ENCODE results near the gene DACH1. TPM values are rescaled to one million over a fixed set of nuclear protein-coding genes. Genes with fewer than 3 reads are reported as not detected.
"Not testable (repeated sequence)": the region's sequence is repeated elsewhere in the genome, so short reads cannot be mapped to it uniquely, and the experiment has no call there.

Gene DACH1
- total RNA-seq: under 1 TPM; 0.14 to 0.17 TPM

DNA sequence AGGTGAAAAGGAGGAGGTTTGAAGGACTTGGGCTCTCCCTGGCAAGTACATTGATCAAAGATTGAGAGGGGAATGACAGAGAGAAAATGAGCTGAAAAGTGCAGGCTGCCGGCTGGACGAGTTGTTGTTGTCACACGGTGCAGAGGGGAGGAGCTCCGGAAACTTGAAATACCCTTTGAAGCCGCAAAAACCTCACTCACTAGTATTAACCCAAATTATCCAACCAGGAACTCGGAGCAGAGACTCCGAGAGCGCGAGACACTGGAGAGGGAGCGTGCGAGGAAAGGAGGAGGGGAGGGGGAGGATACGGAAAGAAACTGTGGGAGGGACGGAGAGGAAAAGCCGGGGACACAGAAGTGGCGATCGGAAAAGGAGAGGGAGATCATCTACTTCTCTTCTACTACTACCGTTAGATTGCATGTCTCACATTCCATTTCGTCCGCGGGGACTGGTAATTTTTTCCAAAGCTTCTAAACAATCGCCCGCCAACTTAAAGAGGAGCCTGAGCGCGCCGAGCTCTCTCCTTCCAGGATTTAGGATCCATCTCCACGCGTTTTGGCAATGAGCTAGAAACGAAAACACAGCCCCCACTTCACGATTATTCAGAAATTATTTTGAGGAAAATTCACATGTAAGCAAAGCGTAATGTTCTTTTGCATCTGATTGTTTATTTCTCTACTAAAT is at the start of gene DACH1:
Gene DACH1, minus strand, starts transcription at position 74 of the 684 bp plus-strand sequence.
- H3K27ac Mint-ChIP-seq: no peak within 1 kb of the TSS
- H3K27me3 Mint-ChIP-seq (ENCODE audit: low read depth): peaks cover 79% of the 10 kb centered on the region
- H3K4me1 Mint-ChIP-seq (ENCODE audit: low read depth): peaks cover 22% of the 10 kb centered on the region
- peaks cover 3 to 4% of the 10 kb centered on the region in 2 donors for H3K36me3 Mint-ChIP-seq (ENCODE audit: insufficient read depth in 2 of 2)
- peak within 1 kb of the TSS; percentile 77 to 90 for H3K4me3 Mint-ChIP-seq
- peak; percentile 1 to 13 for DNase-seq
- peak; percentile 42 to 46 for ATAC-seq (replicated peaks in 1 of 2)
- H3K9me3 Mint-ChIP-seq: no peaks in the 10 kb centered on the region

DNA sequence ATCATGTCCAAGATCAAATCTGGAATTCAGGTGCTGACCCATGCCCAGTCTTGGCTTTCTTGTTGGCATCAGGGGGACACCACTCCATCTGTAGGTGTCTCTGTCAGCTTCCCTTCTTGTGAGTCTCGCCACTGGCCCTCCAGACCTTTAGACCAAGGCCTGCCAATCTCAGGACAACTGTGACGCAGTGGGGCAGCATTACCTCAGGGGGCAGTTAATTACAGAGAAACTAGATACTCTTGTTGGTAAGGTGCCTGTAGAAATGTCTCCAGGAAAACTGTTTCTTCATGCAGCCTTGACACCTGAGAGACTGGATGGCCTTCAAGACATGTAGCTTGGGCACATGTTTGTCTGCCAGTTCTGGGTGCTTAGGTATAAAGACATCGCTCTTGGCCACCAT is 46.7 kb upstream of the DACH1 start:
- DNase-seq (no peak), ATAC-seq (replicated peaks in 1 of 2) (no peak)
- H3K9me3 Mint-ChIP-seq: no peaks in the 10 kb centered on the region
- no peaks in the 10 kb centered on the region for H3K36me3 Mint-ChIP-seq (ENCODE audit: insufficient read depth in 2 of 2)
- H3K27me3 Mint-ChIP-seq (ENCODE audit: low read depth): no peaks in the 10 kb centered on the region
- no peak overlapping the region for H3K4me3 Mint-ChIP-seq
- H3K27ac Mint-ChIP-seq: no peak overlapping the region
- no peaks in the 10 kb centered on the region for H3K4me1 Mint-ChIP-seq (ENCODE audit: low read depth)

DNA sequence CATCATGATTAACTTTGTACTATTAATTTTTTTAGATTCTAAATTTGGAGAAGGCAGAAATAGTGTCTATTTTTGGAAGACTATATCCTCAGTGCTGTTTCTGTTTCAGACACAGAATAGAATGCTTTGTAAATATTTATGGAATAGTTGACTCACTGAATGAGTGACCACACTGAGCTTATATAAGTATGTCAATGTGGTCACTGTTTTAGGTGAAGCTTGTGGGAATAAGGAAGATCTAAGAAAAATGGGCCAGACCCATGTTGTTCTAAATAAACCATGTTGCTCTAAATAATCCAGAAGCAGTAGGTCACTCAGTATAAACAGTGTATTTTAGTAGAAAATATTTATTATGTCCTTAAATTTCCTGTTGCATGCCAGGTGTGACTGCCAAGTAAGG is 45.5 kb upstream of the DACH1 start:
- no peak for DNase-seq
- Mint-ChIP-seq H3K27me3 (ENCODE audit: low read depth) (no peaks in the 10 kb centered on the region), H3K9me3 (no peaks in the 10 kb centered on the region), H3K36me3 (ENCODE audit: insufficient read depth in 2 of 2) (no peaks in the 10 kb centered on the region), H3K4me3 (no peak overlapping the region), H3K27ac (no peak overlapping the region), H3K4me1 (ENCODE audit: low read depth) (no peaks in the 10 kb centered on the region)
- no peak for ATAC-seq (replicated peaks in 1 of 2)

DNA sequence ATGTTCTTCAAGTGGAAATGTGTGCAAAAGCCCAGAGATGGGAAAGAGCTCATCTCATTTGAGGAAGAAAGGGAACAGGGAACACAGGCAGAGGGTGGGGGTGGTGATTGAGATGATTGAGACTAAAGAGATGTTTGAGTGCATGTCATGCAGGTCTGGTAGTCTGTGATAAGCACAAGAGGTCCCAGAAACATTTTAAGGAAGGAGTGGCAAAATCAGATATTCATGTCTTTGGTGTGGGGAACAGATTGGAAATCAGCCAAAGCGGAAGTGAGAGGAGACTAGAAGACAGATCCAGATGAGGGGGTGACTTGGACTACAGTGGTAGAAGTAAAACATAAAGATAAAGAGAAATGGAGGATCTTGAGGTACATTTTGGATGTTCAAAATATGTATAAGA is 39.4 kb upstream of the DACH1 start:
- peaks cover 0 to 2% of the 10 kb centered on the region in 2 donors for H3K9me3 Mint-ChIP-seq
- no peak for DNase-seq
- ATAC-seq (replicated peaks in 1 of 2): no peak
- no peak overlapping the region for H3K27ac Mint-ChIP-seq
- H3K36me3 Mint-ChIP-seq (ENCODE audit: insufficient read depth in 2 of 2): no peaks in the 10 kb centered on the region
- H3K27me3 Mint-ChIP-seq (ENCODE audit: low read depth): no peaks in the 10 kb centered on the region
- no peak overlapping the region for H3K4me3 Mint-ChIP-seq
- no peaks in the 10 kb centered on the region for H3K4me1 Mint-ChIP-seq (ENCODE audit: low read depth)

DNA sequence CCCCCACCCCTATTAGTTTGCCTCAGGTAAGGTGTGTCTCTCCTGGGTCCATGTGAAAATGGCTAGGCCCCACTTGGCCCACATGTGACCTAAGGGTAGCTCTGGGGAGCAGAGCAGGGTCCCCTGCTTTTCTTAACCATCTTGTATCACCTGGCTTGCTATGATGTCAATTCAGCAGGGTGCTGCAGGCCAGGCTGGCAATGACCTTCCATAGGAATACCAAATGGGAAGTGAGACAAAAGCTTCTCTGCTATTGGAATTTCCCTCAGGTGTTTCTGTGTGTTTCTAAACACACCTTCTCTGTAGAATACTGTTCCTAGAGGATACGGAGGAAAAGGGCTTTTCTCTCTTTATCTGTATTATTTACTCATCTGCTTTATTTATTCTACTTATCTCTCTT is 35.7 kb upstream of the DACH1 start:
- Mint-ChIP-seq H3K4me1 (ENCODE audit: low read depth) (no peaks in the 10 kb centered on the region), H3K36me3 (ENCODE audit: insufficient read depth in 2 of 2) (no peaks in the 10 kb centered on the region), H3K27ac (no peak overlapping the region), H3K4me3 (no peak overlapping the region), H3K27me3 (ENCODE audit: low read depth) (no peaks in the 10 kb centered on the region), H3K9me3 (peaks cover 0 to 2% of the 10 kb centered on the region in 2 donors)
- ATAC-seq (replicated peaks in 1 of 2) (no peak), DNase-seq (no peak)

GRCh38 chr13:71893506-71893905 is 26.5 kb upstream of the DACH1 start:
- ATAC-seq (replicated peaks in 1 of 2); DNase-seq; H3K27me3 Mint-ChIP-seq (ENCODE audit: low read depth); H3K4me1 Mint-ChIP-seq (ENCODE audit: low read depth); H3K27ac Mint-ChIP-seq; H3K36me3 Mint-ChIP-seq (ENCODE audit: insufficient read depth in 2 of 2); H3K9me3 Mint-ChIP-seq; H3K4me3 Mint-ChIP-seq: not testable (repeated sequence)

- no peaks in the 10 kb centered on the region for H3K36me3 Mint-ChIP-seq (ENCODE audit: insufficient read depth in 2 of 2)
- H3K4me1 Mint-ChIP-seq (ENCODE audit: low read depth): no peaks in the 10 kb centered on the region
- no peak overlapping the region for H3K27ac Mint-ChIP-seq
- peaks cover 0 to 2% of the 10 kb centered on the region in 2 donors for H3K9me3 Mint-ChIP-seq
- ATAC-seq (replicated peaks in 1 of 2) (no peak), DNase-seq (no peak)
- H3K4me3 Mint-ChIP-seq: no peak overlapping the region
- no peaks in the 10 kb centered on the region for H3K27me3 Mint-ChIP-seq (ENCODE audit: low read depth)
Observed at GRCh38 chr13:71886880-71887279, 19.9 kb upstream of the DACH1 start.

GRCh38 chr13:71882120-71882519 is 15.1 kb upstream of the DACH1 start:
- Mint-ChIP-seq H3K36me3 (ENCODE audit: insufficient read depth in 2 of 2) (no peaks in the 10 kb centered on the region), H3K27me3 (ENCODE audit: low read depth) (no peaks in the 10 kb centered on the region), H3K4me3 (no peak overlapping the region), H3K27ac (no peak overlapping the region), H3K9me3 (peaks cover 0 to 2% of the 10 kb centered on the region in 2 donors), H3K4me1 (ENCODE audit: low read depth) (peaks cover 3% of the 10 kb centered on the region)
- DNase-seq: no peak
- ATAC-seq (replicated peaks in 1 of 2): no peak

DNA sequence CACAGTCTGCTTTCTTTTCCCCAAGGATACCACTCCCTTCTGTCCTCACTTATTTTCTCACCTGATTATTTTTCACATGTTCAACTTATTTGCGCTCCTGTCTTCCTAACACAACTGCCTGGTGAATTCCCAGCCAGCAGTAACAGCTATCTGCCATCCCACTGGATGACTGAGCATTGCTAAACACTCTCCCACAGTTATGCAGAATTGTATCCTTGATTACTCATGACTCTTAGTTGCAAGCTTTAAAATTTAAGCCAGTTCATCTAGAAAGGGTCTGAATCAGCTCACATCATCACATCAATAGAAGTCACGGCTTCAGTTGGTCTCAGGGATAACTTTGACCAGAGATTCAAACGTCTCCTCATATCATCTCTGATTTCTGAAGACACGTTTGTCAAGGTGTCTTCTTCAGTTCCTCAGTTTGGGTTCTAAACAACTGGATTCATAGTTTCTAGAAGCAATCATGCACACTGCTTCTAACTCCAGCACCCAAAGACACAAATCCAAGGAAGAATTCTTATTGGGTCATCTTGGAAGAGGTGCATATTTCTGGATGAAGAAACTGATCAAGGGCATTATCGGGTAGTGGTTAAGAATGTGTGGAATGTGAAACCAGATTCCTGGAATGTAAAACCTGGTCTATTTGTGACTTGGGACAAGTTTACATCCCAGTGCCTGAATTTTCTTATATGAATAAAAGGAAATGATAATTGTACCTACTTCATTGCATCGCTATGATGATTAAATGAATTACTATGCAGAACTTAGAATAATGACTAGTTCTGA is 13.9 kb upstream of the DACH1 start:
- Mint-ChIP-seq H3K4me1 (ENCODE audit: low read depth) (peaks cover 6% of the 10 kb centered on the region), H3K9me3 (peaks cover 0 to 2% of the 10 kb centered on the region in 2 donors), H3K27me3 (ENCODE audit: low read depth) (no peaks in the 10 kb centered on the region), H3K4me3 (no peak overlapping the region), H3K27ac (no peak overlapping the region), H3K36me3 (ENCODE audit: insufficient read depth in 2 of 2) (no peaks in the 10 kb centered on the region)
- no peak for DNase-seq
- no peak for ATAC-seq (replicated peaks in 1 of 2)

DNA sequence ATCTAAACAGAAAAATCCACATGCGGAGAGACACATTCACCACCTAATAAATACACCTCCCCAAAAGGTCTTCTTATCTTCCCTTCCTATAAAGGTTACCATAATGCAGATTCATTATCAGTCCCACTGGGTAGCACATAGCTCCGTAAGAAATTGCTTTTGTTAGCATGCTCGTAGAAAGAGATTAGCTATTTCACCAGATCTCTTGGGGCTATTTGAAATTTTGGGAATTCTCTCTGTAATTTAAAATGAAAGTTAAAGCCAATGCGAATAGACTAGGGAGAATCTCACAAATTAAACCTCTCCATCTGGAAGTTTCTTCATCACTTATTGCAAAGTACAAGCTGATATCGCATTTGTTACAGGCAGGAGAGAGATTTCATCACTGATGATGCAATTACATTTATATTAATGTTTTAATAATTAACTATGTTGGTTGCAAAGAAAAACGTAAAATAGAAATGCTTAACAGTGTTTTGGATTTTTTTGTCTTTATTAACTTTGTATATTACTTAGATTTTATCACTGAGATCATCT is 12.9 kb upstream of the DACH1 start:
- Mint-ChIP-seq H3K36me3 (ENCODE audit: insufficient read depth in 2 of 2) (no peaks in the 10 kb centered on the region), H3K9me3 (peaks cover 0 to 2% of the 10 kb centered on the region in 2 donors), H3K4me1 (ENCODE audit: low read depth) (peaks cover 6% of the 10 kb centered on the region), H3K4me3 (no peak overlapping the region), H3K27ac (no peak overlapping the region), H3K27me3 (ENCODE audit: low read depth) (no peaks in the 10 kb centered on the region)
- no peak for ATAC-seq (replicated peaks in 1 of 2)
- no peak for DNase-seq

DNA sequence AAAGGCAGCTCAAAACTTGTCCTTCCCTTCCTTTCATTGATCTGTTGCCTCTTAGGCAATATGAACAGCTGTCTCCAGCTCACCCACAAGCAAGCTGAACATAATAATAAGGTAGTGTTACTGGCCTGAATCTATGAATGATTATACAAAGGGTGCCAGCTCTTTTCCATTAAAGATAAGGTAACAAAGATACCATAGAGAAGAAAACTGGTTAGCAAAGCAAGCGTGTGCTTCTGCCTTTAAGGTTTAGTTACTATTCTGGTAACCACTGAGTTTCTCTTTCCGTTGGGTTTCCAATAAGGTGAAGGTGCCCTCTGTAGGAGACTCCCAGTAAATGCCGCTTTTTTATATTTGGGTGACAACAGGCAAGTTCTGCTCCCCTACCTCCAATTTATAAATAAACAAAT is 12.1 kb upstream of the DACH1 start:
- Mint-ChIP-seq H3K4me3 (no peak overlapping the region), H3K36me3 (ENCODE audit: insufficient read depth in 2 of 2) (no peaks in the 10 kb centered on the region), H3K27me3 (ENCODE audit: low read depth) (no peaks in the 10 kb centered on the region), H3K4me1 (ENCODE audit: low read depth) (peaks cover 6% of the 10 kb centered on the region), H3K27ac (no peak overlapping the region), H3K9me3 (no peaks in the 10 kb centered on the region)
- DNase-seq: no peak
- peak; percentile 69 to 83 for ATAC-seq (replicated peaks in 1 of 2)

GRCh38 chr13:71877256-71877653 is 10.3 kb upstream of the DACH1 start:
- no peaks in the 10 kb centered on the region for H3K9me3 Mint-ChIP-seq
- H3K27ac Mint-ChIP-seq: no peak overlapping the region
- H3K36me3 Mint-ChIP-seq (ENCODE audit: insufficient read depth in 2 of 2): no peaks in the 10 kb centered on the region
- ATAC-seq (replicated peaks in 1 of 2) (no peak), DNase-seq (no peak)
- peaks cover 3% of the 10 kb centered on the region for H3K27me3 Mint-ChIP-seq (ENCODE audit: low read depth)
- H3K4me1 Mint-ChIP-seq (ENCODE audit: low read depth): peaks cover 6% of the 10 kb centered on the region
- no peak overlapping the region for H3K4me3 Mint-ChIP-seq

DNA sequence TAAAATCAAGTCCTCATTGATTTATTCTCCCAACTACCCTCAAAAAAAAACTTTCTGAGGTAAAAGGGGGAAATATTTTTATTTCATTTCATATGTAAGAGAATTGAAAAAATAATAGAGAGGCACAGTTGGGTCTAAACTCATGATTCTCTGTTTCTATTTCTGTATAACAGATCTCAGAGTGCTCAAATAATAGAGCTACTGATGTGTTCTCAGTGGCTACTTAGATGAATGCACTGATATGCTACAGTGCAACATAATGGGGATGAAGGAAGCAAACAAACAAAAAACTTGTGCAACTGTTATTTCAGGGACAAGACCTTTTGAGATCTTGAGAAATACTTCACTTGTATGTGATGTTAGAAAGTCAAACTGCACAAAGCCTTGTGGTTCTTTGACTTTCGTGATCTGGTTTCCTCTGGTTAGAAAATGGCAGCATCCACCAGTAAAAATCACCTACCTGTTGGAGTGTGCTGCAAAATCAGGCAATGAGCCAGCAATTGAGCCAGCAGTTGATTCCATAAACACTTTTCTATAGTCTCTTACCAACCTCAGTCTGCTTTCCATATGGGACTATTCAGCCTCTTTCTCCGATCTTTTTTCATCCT is 9.7 kb upstream of the DACH1 start:
- Mint-ChIP-seq H3K36me3 (ENCODE audit: insufficient read depth in 2 of 2) (no peaks in the 10 kb centered on the region), H3K27me3 (ENCODE audit: low read depth) (peaks cover 6% of the 10 kb centered on the region), H3K27ac (no peak overlapping the region), H3K4me3 (no peak overlapping the region), H3K9me3 (no peaks in the 10 kb centered on the region), H3K4me1 (ENCODE audit: low read depth) (peaks cover 6% of the 10 kb centered on the region)
- DNase-seq: no peak
- no peak for ATAC-seq (replicated peaks in 1 of 2)

All from activated T-cell treated with anti-CD3 and anti-CD28 coated beads, Interleukin-2, amount 50 U/mL, for 72 hours (primary cell).